GM18870 (cell line): ENCODE results near the gene HSDL1.

Source experiments
- ATAC-seq: cut with Tn5 transposase; IDR thresholded peaks from one replicate; pipeline ENCODE4 v1.9.1; 2021; ENCODE audit warnings: moderate library complexity; ENCODE audit not compliant: unreplicated experiment

Gene HSDL1

GRCh38 chr16:84176192-84177053, 31.4 kb upstream of the HSDL1 start:
- ATAC-seq: no peak

DNA sequence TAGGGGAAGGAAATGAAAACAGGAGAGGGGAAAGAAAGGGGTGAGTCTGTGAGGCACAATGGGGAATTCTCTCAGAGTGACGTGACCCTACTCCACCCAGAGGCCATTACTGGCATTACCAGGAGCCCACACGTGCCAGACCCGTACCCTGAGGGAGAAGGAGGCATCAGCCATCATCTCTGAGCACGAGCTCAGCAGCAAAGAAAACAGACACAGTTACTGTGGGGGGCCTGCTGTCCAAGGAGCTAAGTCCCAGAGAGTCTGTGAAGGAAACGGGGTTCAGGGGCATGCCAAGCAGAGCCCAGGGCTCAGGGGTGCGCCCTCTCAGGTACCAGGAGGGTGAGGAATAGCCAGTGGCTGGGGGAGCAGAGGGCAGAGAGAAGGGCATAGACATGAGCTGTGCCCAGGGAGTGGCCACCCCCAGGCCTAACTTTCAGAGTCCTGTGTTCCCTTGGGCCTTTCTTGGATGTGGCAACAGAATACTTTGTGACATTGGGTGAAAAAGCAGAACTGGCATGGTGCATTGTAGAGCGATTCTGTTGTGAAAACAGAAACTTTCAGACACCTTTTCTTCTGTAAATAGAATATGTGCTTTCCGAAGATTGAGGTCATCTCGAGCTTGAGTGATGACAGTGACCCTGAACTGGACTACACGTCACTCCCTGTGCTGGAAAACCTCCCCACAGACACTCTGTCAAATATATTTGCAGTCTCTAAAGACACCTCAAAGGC, 30.5 kb upstream of the HSDL1 start:
- ATAC-seq: peak; percentile 69

GRCh38 chr16:84174396-84174795, 29.4 kb upstream of the HSDL1 start:
- no peak for ATAC-seq

DNA sequence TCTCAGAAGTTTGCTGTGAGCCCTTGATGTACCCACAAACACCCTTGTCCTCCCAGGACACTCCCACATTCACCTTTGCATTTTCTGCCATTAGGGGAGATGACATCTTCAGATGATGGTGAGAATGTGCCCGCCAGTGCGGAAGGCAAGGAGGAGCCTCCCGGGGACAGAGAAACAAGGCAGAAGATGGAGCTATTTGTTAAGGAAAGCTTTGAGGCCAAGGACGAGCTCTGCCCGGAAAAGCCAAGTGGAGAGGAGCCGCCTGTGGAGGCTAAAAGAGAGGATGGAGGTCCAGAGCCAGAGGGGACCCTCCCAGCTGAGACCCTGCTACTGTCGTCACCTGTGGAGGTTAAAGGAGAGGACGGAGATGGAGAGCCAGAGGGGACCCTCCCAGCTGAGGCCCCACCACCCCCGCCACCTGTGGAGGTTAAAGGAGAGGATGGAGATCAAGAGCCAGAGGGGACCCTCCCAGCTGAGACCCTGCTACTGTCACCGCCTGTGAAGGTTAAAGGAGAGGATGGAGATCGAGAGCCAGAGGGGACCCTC, 24.9 kb upstream of the HSDL1 start:
- no peak for ATAC-seq

DNA sequence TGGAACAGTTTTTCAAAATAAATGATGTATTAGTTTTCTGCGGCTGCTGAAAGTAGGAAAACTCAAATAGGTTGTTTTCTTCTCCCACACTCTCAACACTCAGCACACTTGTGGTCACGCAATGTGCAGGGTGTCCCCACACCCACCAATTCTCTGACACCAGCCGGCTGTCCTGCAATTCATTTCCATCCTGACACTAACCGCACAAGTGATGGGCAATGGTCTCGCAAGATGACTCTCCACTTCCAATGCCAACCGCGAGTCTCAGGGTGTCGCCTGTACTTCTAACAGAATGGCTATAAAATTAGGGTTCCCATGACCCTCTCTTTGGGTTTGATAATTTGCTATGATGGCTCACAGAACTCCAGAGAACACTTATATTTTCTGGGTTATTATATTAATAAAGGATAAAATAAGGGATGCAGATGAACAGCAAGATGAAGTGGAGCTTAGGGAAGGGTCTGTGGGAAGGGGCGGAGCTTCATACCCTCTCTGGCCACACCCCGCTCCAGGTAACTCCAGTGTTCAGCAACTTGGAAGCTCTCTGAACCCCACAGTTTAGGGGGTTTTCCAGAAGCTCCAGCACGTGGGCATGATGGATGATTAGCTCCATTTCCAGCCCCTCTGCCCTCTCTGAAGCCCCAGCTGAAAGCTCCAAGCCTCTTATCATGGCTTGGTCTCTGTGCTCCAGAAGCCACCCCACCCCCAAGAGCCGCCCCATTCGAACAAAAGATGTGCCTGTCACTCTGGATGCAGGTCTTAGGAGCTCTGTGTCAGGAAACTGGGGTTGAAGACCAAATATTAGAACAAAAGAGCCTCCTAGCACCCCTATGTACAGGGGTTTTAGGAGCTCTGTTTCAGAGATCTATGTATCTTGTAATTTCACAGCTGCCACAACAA, 22.1 kb upstream of the HSDL1 start:
- ATAC-seq: no peak

DNA sequence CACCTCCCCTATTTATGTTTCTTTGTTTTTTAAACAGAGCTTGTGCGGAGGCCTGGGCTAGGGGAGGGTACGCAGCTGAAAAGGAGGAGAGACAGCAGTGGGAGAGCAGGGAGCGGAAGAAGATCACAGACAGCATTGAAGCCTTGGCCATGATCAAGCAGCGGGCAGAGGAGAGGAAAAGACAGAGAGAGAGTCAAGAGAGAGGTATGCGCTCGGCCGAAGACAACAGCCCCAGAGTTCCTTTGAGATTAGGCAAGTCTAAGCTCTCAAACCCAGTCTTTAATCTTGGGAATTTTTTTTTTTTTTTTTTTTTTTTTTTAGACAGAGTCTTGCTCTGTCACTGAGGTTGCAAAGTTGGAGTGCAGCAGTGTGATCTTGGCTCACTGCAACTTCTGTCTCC, 20.8 kb upstream of the HSDL1 start:
- no peak for ATAC-seq

GRCh38 chr16:84161801-84162200, 16.8 kb upstream of the HSDL1 start:
- no peak for ATAC-seq

DNA sequence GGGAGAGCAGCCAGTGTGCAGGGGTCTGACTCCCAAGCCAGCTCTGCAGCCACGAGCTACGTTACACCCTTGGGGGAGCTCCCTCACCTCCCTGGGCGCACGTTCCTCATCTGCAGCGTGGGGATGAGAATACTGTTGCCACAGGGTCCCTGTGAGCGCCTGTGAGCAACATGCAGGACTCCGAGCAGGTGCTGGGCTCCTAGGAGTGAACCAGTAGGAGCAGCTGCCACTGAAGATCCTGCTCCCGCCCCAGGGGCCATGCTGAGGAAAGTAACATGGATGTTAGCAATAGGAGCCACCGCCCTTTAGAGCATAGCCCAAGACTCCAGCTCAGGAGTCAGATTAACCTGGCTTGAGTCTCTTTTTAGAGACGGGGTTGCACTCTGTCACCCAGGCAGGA, 16.1 kb upstream of the HSDL1 start:
- no peak for ATAC-seq

GRCh38 chr16:84159800-84160199, 14.8 kb upstream of the HSDL1 start:
- ATAC-seq: no peak

- no peak for ATAC-seq
These were observed 14.0 kb upstream of the HSDL1 start for GRCh38 chr16:84159007-84159406.

- ATAC-seq: no peak
These were observed 11.4 kb upstream of the HSDL1 start for GRCh38 chr16:84156342-84156784.

GRCh38 chr16:84155771-84156170, 10.8 kb upstream of the HSDL1 start:
- ATAC-seq: no peak

DNA sequence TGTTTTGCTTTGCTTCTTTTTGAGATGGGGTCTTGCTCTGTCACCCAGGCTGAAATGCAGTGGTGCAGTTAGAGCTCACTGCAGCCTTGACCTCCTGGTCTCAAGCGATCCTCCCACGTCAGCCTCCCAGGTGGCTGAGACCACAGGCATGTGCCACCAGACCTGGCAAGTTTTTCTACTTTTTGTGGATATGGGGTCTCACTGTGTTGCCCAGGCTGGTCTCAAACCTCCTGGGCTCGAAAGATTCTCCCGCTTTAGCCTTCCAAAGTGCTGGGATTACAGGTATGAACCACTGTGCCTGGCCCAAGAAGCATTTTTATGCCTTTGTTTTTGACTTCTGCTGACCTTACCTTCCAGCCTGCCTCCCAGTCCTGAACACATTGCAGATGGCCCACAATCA, 10.2 kb upstream of the HSDL1 start:
- ATAC-seq: no peak

DNA sequence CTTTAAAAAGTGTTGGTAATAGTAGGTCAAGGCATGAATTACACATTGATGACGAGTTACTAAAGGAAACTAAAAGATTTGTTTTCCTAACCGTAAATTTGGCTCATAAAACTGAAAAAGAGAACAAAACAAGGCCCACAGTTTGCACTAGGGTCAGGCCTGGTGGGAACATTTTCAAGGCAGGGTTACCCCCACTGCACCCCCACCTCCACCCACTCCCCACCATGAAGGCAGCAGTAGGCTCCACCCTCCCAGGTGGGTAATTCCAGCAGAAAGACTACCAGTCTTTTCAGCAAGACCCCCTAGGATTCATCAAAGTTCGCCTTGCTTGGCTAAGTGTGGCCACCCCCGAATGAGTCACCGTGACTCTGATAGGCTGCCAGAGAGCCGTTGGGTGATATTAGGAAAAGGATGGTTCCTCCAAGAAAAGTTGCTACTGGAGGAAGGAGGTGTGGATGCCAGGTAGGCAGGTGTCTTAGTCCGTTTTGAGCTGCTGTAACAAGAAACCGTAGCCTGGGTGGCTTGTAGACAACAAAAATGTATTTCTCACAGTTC, 8.8 kb upstream of the HSDL1 start:
- ATAC-seq: no peak

- ATAC-seq: no peak
These were observed 5.9 kb upstream of the HSDL1 start for GRCh38 chr16:84150926-84151325.

DNA sequence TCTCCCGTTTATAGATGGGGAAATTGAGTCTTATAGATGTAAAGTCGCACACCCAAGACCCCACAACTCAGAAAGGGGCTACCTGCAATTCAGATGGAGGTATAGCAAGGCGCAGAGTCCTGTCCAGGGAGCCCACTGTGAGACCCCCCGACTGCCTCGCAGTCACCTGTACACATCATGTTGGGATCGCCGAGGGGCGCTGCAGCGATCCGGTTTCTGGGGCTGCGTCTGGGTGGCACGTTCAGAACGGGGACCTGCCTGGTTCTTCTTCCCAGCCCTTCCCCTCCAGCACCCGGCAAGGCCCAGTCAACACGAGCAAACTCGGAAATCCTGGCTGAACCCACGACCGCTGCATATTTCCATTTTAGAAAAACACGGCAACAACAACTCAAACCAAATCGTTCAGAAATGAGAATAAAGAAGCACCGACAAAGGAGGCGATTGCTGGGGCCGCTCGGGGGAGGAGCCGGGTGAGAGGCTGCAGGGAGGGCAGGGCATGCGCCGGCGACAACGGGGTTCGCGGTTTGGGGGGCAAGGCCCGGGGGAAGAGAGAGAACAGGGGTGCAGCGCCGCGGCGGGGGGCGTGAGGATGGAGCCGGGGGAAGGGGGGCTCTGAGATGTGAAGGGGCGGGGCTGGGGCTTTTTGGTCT, 643 bp downstream of the HSDL1 start:
- ATAC-seq: no peak

GRCh38 chr16:84143784-84144199, 1.2 kb downstream of the HSDL1 start:
- ATAC-seq: no peak

GRCh38 chr16:84143081-84143480, 1.9 kb downstream of the HSDL1 start:
- no peak for ATAC-seq

- no peak for ATAC-seq
These were observed 3.8 kb downstream of the HSDL1 start for GRCh38 chr16:84141143-84141670.
